ENCODE data around the gene IL20. TPM values are rescaled to one million over a fixed set of nuclear protein-coding genes. Genes with fewer than 3 reads are reported as not detected.

IL20 gene
- total and polyA plus RNA-seq, 2 of the 13 experiments (the other 11 are each of a cell fraction or from before 2014, with no cell fraction given) = 0.05 TPM; not detected in 1

GRCh38 chr1:206859082-206859521 lies 6.3 kb upstream of the IL20 start (continued):
- TF ChIP-seq ZHX1 (CRISPR knock-in tag; IDR thresholded peaks at IDR 0.05; ENCODE audit: low read depth) (no peak), ZFP1 (CRISPR knock-in tag; IDR thresholded peaks at IDR 0.05) (no peak), ZNF550 (CRISPR knock-in tag; IDR thresholded peaks at IDR 0.05; ENCODE audit: borderline replicate concordance) (no peak), ZBTB25 (CRISPR knock-in tag; IDR thresholded peaks at IDR 0.05) (no peak), ZNF414 (CRISPR knock-in tag; IDR thresholded peaks at IDR 0.05) (no peak), KIAA2018 (CRISPR knock-in tag; IDR thresholded peaks at IDR 0.05; ENCODE audit: borderline replicate concordance) (no peak), CTCF (CRISPR knock-in tag; IDR thresholded peaks at IDR 0.05) (no peak), THAP7 (CRISPR knock-in tag; IDR thresholded peaks at IDR 0.05) (no peak), GABPA (IDR thresholded peaks at IDR 0.05; ENCODE audit: low read depth, low read length) (no peak), GABPA (CRISPR knock-in tag; IDR thresholded peaks at IDR 0.05; ENCODE audit: low read depth) (no peak), ATF6 (CRISPR knock-in tag; conservative IDR thresholded peaks at IDR 0.05) (no peak)
